Fibroblast of villous mesenchyme (primary cell): ENCODE data around the gene RNF220. TPM values are rescaled to one million over a fixed set of nuclear protein-coding genes. Genes with fewer than 3 reads are reported as not detected.
A peak's percentile ranks its signal among the peaks of the same experiment; 100 is the strongest.
"Not testable (repeated sequence)": the region's sequence is repeated elsewhere in the genome, so short reads cannot be mapped to it uniquely, and the experiment has no call there.

ENCODE experiments used
- DNase-seq: peaks from one replicate; pipeline ENCODE4 v3.0.0-alpha.2; 2010; ENCODE audit warnings: low read depth
- H3K4me3 ChIP-seq: 2 replicates; pipeline ENCODE4 v1.5.1; 2011; ENCODE audit warnings: low read depth, mild to moderate bottlenecking, low read length
- CTCF ChIP-seq: IDR thresholded peaks from 2 replicates; pipeline ENCODE4 v1.5.1; 2012; ENCODE audit warnings: low read depth, mild to moderate bottlenecking, low read length; ENCODE audit not compliant: insufficient read depth
- total RNA-seq: library from RNA; depleted of rRNA; stranded (reverse); fragments of >200 nt; gene quantifications from 2 replicates; pipeline ENCODE4 v1.2.3, GENCODE V29; 2012

The RNF220 gene
- total RNA-seq, 1 donor: 47.5 TPM

DNA sequence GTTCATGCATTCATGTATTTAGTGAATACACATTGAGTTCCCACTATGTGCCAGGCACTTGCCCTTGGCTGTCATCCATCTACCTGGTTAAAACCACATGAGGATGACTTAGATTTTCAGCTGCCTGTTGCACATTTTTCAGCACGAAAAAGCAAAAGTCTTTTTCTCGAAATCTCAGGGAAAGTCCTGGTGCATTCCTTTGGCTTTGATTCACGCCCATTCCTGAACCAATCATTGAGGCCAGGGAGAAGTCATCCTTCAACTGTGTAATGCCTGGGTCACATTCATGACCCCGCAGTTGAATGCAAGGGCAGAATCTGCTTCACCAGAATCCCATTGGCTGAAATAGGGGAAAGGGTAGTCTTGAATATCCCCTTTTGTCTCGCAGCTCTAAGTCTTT, 84.4 kb downstream of the RNF220 start:
- no peak for TF ChIP-seq CTCF
- peak; percentile 35 for DNase-seq
- no peak overlapping the region for H3K4me3 ChIP-seq

DNA sequence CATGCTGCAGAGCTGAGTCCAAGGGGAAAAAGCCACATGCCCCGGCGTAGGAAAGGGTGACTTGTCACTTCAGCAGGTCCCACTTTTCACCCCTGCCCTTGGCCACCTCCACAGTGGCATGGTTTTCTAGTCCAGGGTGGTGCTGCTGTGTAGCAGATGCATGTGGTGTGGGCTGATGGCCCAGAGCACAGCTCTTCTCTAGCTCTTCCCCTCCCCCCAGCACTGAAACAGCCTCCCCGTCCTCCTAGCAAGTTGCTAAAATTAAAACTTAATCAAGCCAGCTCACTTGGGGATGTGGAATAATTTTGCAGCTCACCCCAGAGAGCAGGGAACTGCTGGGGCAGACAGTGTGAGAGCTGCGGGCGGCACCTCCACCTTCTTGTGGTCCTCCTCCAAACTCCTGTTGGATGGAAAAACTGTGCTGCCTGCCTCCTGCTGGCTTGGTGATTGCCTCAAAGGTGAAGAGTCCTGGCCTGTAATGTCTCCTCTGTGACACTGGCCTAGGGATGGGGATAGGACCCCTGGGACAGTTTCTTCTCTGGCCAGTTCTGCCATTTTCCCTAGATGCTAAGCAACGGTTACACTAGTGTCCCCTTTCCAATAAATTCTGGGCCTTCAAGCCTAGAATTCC, 91.6 kb downstream of the RNF220 start:
- no peak for DNase-seq
- no peak for TF ChIP-seq CTCF

DNA sequence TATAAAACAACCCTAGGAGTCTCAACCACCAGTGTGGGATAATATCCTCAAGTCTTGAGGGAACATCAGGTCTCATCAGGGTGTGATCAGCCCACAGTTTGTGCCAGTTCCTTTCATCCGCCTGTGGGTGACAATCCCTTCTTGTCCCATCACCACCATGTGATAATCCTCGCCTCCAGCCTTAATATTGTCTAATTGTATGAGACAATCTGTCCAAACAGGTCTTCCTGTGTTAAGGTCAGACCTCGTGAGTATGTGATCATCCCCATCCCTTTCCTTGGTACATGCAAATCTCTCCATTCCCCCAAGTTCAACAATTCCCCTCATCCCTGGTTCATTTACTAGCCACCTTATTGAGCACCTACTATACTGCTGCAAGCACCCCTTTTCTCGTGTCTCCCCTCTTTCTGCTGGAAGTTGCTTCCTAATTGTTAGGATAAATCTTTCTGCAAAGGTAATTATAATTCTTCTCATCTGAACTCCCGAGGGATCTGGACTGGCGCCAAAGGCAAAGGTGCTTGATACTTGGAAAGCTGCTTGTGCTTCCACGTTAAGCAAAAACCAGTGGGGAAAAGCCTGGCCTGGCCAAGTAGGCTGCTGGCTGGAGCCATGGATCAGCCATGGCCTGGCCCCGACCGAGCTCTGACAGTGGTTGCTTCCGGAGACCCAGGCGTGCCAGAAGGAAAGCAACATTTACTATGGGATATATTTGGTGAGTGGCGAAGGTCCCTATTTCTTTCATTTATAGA, 92.5 kb downstream of the RNF220 start:
- no peak for DNase-seq
- H3K4me3 ChIP-seq: no peak overlapping the region
- TF ChIP-seq CTCF: no peak

More for the DNA sequence above, 91.6 kb downstream of the RNF220 start:
- no peak overlapping the region for H3K4me3 ChIP-seq

- no peak for DNase-seq
- no peak overlapping the region for H3K4me3 ChIP-seq
- TF ChIP-seq CTCF: no peak
These were observed 94.3 kb downstream of the RNF220 start for GRCh38 chr1:44499306-44499705.

GRCh38 chr1:44500181-44501046, 95.4 kb downstream of the RNF220 start:
- DNase-seq: peak; percentile 41
- peak; percentile 61 for TF ChIP-seq CTCF
- no peak overlapping the region for H3K4me3 ChIP-seq

GRCh38 chr1:44501047-44501890, 96.2 kb downstream of the RNF220 start:
- H3K4me3 ChIP-seq: no peak overlapping the region
- DNase-seq: no peak
- no peak for TF ChIP-seq CTCF

DNA sequence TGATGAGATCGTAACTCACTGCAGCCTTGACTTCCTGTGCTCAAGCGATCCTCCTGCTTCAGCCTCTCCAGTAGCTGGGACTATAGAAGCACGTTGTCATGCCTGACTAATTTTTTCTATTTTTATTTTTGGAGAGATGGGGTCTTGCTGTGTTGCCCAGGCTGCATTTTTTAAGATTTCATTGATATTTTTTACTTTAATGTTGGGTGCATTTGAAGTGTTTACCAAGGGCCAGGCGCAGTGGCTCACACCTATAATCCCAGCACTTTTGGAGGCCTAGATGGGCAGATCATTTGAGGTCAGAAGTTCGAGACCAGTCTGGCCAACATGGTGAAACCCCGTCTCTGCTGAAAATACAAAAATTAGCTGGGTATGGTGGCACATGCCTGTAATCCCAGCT, 97.8 kb downstream of the RNF220 start:
- DNase-seq, H3K4me3 ChIP-seq: not testable (repeated sequence)
